GM12878 (cell line): ENCODE data around the gene CNST. TPM values are rescaled to one million over a fixed set of nuclear protein-coding genes. Genes with fewer than 3 reads are reported as not detected.
A peak's percentile ranks its signal among the peaks of the same experiment; 100 is the strongest.

Experiments
- ATAC-seq: fragments of 200-7000 bp; cut with Tn5 transposase; 3 replicates; pipeline ENCODE4 v1.9.1; 2020; ENCODE audit warnings: mild to moderate bottlenecking, moderate library complexity
- BruUV-seq: library from RNA; stranded (reverse); fragments of 400-500 nt; replicated peaks from 2 replicates; lab custom pipeline; 2021; lab: Mats Ljungman, UMichigan
- CTCF ChIA-PET: fragments of 300-600 bp; sonication (Branson Sonifier 250); formaldehyde crosslinking; extraction: SDS; loops from one replicate; lab custom pipeline; 2021; ENCODE audit warnings: inconsistent platforms; lab: Yijun Ruan, JAX
- POLR2A ChIA-PET: fragments of 350-600 bp; formaldehyde crosslinking; extraction: SDS; loops from one replicate; lab custom pipeline; 2021; ENCODE audit warnings: inconsistent platforms; lab: Charles Lee
- RAD21 ChIA-PET: fragments of 300-600 bp; sonication (Branson Sonifier 250); formaldehyde crosslinking; loops from one replicate; lab custom pipeline; 2023; ENCODE audit warnings: antibody characterized with exemption; ENCODE audit not compliant: unreplicated experiment; lab: Charles Lee
- SMC1A ChIA-PET: fragments of 300-600 bp; sonication (Branson Sonifier 250); formaldehyde crosslinking; loops from one replicate; lab custom pipeline; 2023; ENCODE audit not compliant: unreplicated experiment, uncharacterized antibody; lab: Charles Lee
- DNase-seq: peaks from one replicate; pipeline ENCODE4 v3.0.0-alpha.2; 2011; ENCODE audit warnings: low read depth, low spot score
- FAIRE-seq: peaks from 3 replicates; lab custom pipeline; 2011; peaks lifted over from hg19 to GRCh38; lab: Jason Lieb, UNC
- H2AFZ ChIP-seq: 2 replicates; pipeline ENCODE4 v1.6.0; 2011; ENCODE audit warnings: low read depth, low read length, control low read depth; ENCODE audit not compliant: control insufficient read depth
- H3K27ac ChIP-seq: 2 replicates; pipeline ENCODE4 v1.5.1; 2011; ENCODE audit warnings: control low read depth; ENCODE audit not compliant: control insufficient read depth, insufficient read depth
- H3K27me3 ChIP-seq, 2 experiments: replicated peaks in 1 of 2; 2 replicates each; pipeline versions ENCODE4 v1.6.0 to v1.6.1; 2011; ENCODE audit warnings: low read length in 1 of 2; ENCODE audit not compliant: control insufficient read depth in 2 of 2, insufficient read depth in 2 of 2
- H3K36me3 ChIP-seq, 2 experiments: 2 replicates each; pipeline ENCODE4 v1.5.1; 2011; ENCODE audit warnings: low read length in 1 of 2; ENCODE audit not compliant: control insufficient read depth in 2 of 2, insufficient read depth in 2 of 2
- H3K4me1 ChIP-seq: 2 replicates; pipeline ENCODE4 v1.6.1; 2011; ENCODE audit warnings: mild to moderate bottlenecking, low read length, moderate library complexity, mixed read lengths; ENCODE audit not compliant: control insufficient read depth, insufficient read depth
- H3K4me2 ChIP-seq: 2 replicates; pipeline ENCODE4 v1.6.0; 2011; ENCODE audit warnings: control low read depth; ENCODE audit not compliant: control insufficient read depth, insufficient read depth
- H3K4me3 ChIP-seq: fragments of 200-600 bp; sonication (generic); 2 replicates; pipeline ENCODE4 v1.5.1; 2016
- H3K79me2 ChIP-seq: 2 replicates; pipeline ENCODE4 v1.6.0; 2011; ENCODE audit warnings: low read length; ENCODE audit not compliant: control insufficient read depth, insufficient read depth
- H3K9ac ChIP-seq: 2 replicates; pipeline ENCODE4 v1.8.0; 2011; ENCODE audit warnings: low read length, control low read depth, mixed read lengths; ENCODE audit not compliant: control insufficient read depth, insufficient read depth
- H3K9me3 ChIP-seq: replicated peaks from 3 replicates; pipeline ENCODE4 v1.5.1; 2011; ENCODE audit warnings: mild to moderate bottlenecking, low read length; ENCODE audit not compliant: control insufficient read depth, insufficient read depth
- H4K20me1 ChIP-seq: 2 replicates; pipeline ENCODE4 v1.6.0; 2011; ENCODE audit not compliant: control insufficient read depth, insufficient read depth
- CHD1 ChIP-seq: IDR thresholded peaks from 2 replicates; pipeline ENCODE4 v1.6.1; 2012; ENCODE audit warnings: low read depth, low read length, improper control_type of control experiment
- EED ChIP-seq: sonication (generic); IDR thresholded peaks from 2 replicates; pipeline ENCODE4 v1.6.1; 2016; ENCODE audit warnings: antibody characterized with exemption, low read depth
- EGR1 ChIP-seq, 2 experiments: IDR thresholded peaks; 1 replicate in 1 of 2; 2 replicates in 1 of 2; pipeline ENCODE4 v1.6.1; 2011 to 2012; ENCODE audit warnings: low read depth in 2 of 2, low read length in 2 of 2, borderline replicate concordance in 1 of 2, mild to moderate bottlenecking in 1 of 2, moderate library complexity in 1 of 2
- IKZF2 ChIP-seq, 2 experiments: fragments of 450-650 bp; IDR thresholded peaks; 2 replicates each; pipeline ENCODE4 v1.6.1; 2017; ENCODE audit warnings: mild to moderate bottlenecking in 2 of 2, moderate library complexity in 2 of 2
- IRF4 ChIP-seq: IDR thresholded peaks from 2 replicates; pipeline ENCODE4 v1.6.1; 2011; ENCODE audit warnings: low read depth, low read length
- JUNB ChIP-seq: IDR thresholded peaks from 2 replicates; pipeline ENCODE4 v1.6.1; 2016; ENCODE audit warnings: antibody characterized with exemption, mild to moderate bottlenecking
- MTA2 ChIP-seq: fragments of 450-650 bp; IDR thresholded peaks from 2 replicates; pipeline ENCODE4 v1.6.1; 2016; ENCODE audit warnings: low read depth, mild to moderate bottlenecking, moderate library complexity
- PAX8 ChIP-seq: fragments of 450-650 bp; IDR thresholded peaks from 2 replicates; pipeline ENCODE4 v1.6.1; 2017; ENCODE audit warnings: mild to moderate bottlenecking, moderate library complexity
- RFX5 ChIP-seq: IDR thresholded peaks from 2 replicates; pipeline ENCODE4 v1.6.1; 2011; ENCODE audit warnings: low read depth, low read length, improper control_type of control experiment
- SPI1 ChIP-seq: IDR thresholded peaks from 2 replicates; pipeline ENCODE4 v1.6.1; 2011; ENCODE audit warnings: low read depth, mild to moderate bottlenecking, low read length, moderate library complexity, borderline replicate concordance; ENCODE audit not compliant: insufficient read depth
- SREBF2 ChIP-seq: IDR thresholded peaks from 2 replicates; pipeline ENCODE4 v1.6.1; 2012; ENCODE audit warnings: mild to moderate bottlenecking, low read length
- STAT3 ChIP-seq: IDR thresholded peaks from 2 replicates; pipeline ENCODE4 v1.6.1; 2011; ENCODE audit warnings: low read depth, low read length, improper control_type of control experiment
- TBL1XR1 ChIP-seq: IDR thresholded peaks from 2 replicates; pipeline ENCODE4 v1.6.1; 2012; ENCODE audit warnings: low read depth, low read length, improper control_type of control experiment
- ZBED1 ChIP-seq: IDR thresholded peaks from 2 replicates; pipeline ENCODE4 v1.6.1; 2016; ENCODE audit warnings: borderline replicate concordance
- ZBTB4 ChIP-seq: fragments of 450-650 bp; formaldehyde crosslinking; IDR thresholded peaks from 2 replicates; pipeline ENCODE4 v1.4.0; 2022; ENCODE audit warnings: mild to moderate bottlenecking, moderate library complexity
- ZNF274 ChIP-seq: IDR thresholded peaks from one replicate; pipeline ENCODE4 v1.8.0; 2011; ENCODE audit not compliant: insufficient read length, insufficient read depth
- WGBS: methylation state at CpG from one replicate; pipeline ENCODE4 v1.1.6; 2016; ENCODE audit warnings: low lambda C conversion rate; ENCODE audit not compliant: insufficient replicate concordance, insufficient coverage; ENCODE audit errors: missing lambda C conversion rate; 5-methylcytosine and 5-hydroxymethylcytosine counted together
- in situ Hi-C: fragments of 300-500 bp; cut with MboI; formaldehyde crosslinking; loops from 9 replicates; pipeline ENCODE4 v1.14.3; 2018; ENCODE audit warnings: mixed read lengths
- intact Hi-C: fragments of 100-400 bp; cut with micrococcal nuclease; formaldehyde crosslinking; loops from one replicate; pipeline ENCODE4 v1.14.2; 2022; ENCODE audit not compliant: unreplicated experiment
- polyA plus RNA-seq, 11 experiments: library from polyadenylated mRNA; depleted of rRNA in 4 of 11; unstranded in 6 of 11; stranded (reverse) in 5 of 11; fragments of >200 nt; fragmentation: Nextera tagmentation in 4 of 11; fragmentation: Illumina TruSeq in 1 of 11; extraction: Ambion mirVana in 4 of 11; extraction: Trizol in 1 of 11; gene quantifications; 1 replicate in 1 of 11; 2 replicates in 10 of 11; pipeline versions ENCODE4 v1.2.1 to v1.2.3, GENCODE V29; 2011 to 2016; ENCODE audit warnings: inconsistent platforms in 2 of 11, missing spikeins in 2 of 11, low read depth in 1 of 11
- total RNA-seq, 4 experiments: library from RNA; depleted of rRNA in 3 of 4; stranded (reverse); fragments of >200 nt in 3 of 4; fragmentation: Illumina TruSeq in 1 of 4; extraction: Trizol in 1 of 4; gene quantifications; 2 replicates each; pipeline versions ENCODE4 v1.2.1 to v1.2.3, GENCODE V29; 2013 to 2021
- TF ChIP-seq, protein P1 (sequence below): IDR thresholded peaks from 2 replicates; pipeline ENCODE4 v1.6.1; 2012; ENCODE audit warnings: low read depth, low read length, improper control_type of control experiment

CNST gene
- total and polyA plus RNA-seq, 10 of the 15 experiments (the other 5 are each of a cell fraction or from before 2014, with no cell fraction given) = 4.8 to 16.2 (median 12.3) TPM

DNA sequence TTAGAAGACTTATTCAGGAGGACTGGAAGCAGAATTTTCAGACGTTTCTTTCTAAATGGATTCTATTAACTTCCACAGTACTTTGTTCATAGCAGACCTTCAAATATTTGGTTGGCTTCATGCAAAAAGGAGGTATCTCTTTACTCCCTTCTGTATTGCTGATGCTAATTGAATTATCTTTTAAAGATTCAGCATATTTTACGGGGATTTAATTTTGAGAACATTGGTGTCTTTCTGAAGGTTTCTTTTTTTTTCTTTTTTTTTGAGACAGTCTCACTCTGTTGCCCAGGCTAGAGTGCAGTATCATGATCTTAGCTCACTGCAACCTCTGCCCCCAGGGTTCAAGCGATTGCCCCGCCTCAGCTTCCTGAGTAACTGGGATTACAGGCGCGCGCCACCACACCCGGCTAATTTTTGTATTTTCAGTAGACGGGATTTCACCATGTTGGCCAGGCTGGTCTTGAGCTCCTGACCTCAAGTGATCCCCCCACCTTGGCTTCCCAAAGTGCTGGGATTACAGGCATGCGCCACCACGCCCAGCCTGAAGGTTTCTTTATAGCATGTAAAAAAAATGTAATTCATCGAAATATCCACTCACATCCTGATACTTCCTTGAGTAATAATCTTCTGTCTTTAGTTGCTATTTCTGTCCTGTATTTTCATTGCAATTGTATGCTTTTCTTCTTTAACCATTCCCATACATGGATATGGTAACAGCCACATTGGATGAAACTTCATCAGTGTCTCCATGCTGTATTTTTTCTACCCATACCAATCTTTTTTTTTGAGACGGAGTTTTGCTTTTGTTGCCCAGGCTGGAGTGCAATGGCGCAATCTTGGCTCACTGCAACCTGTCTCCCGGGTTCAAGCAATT is 14.5 kb downstream of the CNST start:
- Histone ChIP-seq H2AFZ (no peak overlapping the region), H3K36me3 (peaks cover 2 to 7% of the 10 kb centered on the region in 2 experiments; a peak in 3 of 4 replicates), H4K20me1 (no peaks in the 10 kb centered on the region), H3K27ac (peak overlapping the region; percentile 30; the same call in 1 of the 2 replicates), H3K4me3 (no peak overlapping the region), H3K27me3 (no peaks in the 10 kb centered on the region), H3K4me2 (peak overlapping the region; percentile 81; the same call in 1 of the 2 replicates), H3K79me2 (peaks cover 41% of the 10 kb centered on the region), H3K4me1 (peaks cover 24% of the 10 kb centered on the region), H3K9me3 (no peaks in the 10 kb centered on the region), H3K9ac (no peak overlapping the region)
- DNase-seq = no peak
- CTCF ChIA-PET = interaction anchor here (0.8 to 0.9 kb wide), 2 partner anchors 11 to 21 kb away, joined by 3 to 5 read pairs; no protein-coding TSS in a partner anchor
- TF ChIP-seq TBL1XR1 = no peak
- no peak for TF ChIP-seq ZNF274
- TF ChIP-seq IRF4 = no peak
- no peak for TF ChIP-seq CHD1
- TF ChIP-seq PAX8 = no peak
- TF ChIP-seq SREBF2 = no peak
- no peak for TF ChIP-seq ZBED1
- TF ChIP-seq RFX5 = no peak
- no peak for TF ChIP-seq IKZF2 (IDR thresholded peaks at IDR 0.05)
- TF ChIP-seq ZBTB4 (CRISPR knock-in tag) = no peak
- TF ChIP-seq SPI1 = no peak
- no peak for TF ChIP-seq EED
- no peak for TF ChIP-seq MTA2
- TF ChIP-seq JUNB = no peak
- no peak for TF ChIP-seq EGR1 (IDR thresholded peaks at IDR 0.05; ENCODE audit: borderline replicate concordance in 1 of 2, low read depth in 2 of 2, low read length in 2 of 2)
- TF ChIP-seq STAT3 = no peak
- TF ChIP-seq, protein P1, sequence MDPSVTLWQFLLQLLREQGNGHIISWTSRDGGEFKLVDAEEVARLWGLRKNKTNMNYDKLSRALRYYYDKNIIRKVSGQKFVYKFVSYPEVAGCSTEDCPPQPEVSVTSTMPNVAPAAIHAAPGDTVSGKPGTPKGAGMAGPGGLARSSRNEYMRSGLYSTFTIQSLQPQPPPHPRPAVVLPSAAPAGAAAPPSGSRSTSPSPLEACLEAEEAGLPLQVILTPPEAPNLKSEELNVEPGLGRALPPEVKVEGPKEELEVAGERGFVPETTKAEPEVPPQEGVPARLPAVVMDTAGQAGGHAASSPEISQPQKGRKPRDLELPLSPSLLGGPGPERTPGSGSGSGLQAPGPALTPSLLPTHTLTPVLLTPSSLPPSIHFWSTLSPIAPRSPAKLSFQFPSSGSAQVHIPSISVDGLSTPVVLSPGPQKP = no peak
- in situ Hi-C loops = no loop called here
- SMC1A ChIA-PET = interaction anchor here (1.4 to 2.4 kb wide), 2 partner anchors 10 to 14 kb away, joined by 3 to 14 read pairs; partner anchors contain the start of genes CNST and TFB2M
- no TSS peak for BruUV-seq
- RAD21 ChIA-PET = interaction anchor here (1.7 to 2.4 kb wide), 2 partner anchors 11 to 14 kb away, joined by 6 read pairs; no protein-coding TSS in a partner anchor
- FAIRE-seq = no peak
- no peak for ATAC-seq
- WGBS = 84% methylated on average over 15 of the region's 15 CpGs
- POLR2A ChIA-PET = interaction anchor here (1.7 kb wide), 1 partner anchor 14 kb away, joined by 7 read pairs; the partner anchor contains the start of genes CNST and TFB2M
- intact Hi-C loops = no loop called here
